ENCODE data around the gene PLXDC2.

- TF ChIP-seq MYNN (tag by site-specific recombination; IDR thresholded peaks at IDR 0.05; ENCODE audit: borderline replicate concordance) = no peak
- no peak for TF ChIP-seq CTCF (tag by site-specific recombination; IDR thresholded peaks at IDR 0.05)
Measured at GRCh38 chr10:19788075-19788686, 28.1 kb upstream of the PLXDC2 start.
